Activated B cell treated with CpG ODN at 0.5 μM for 24 hours (primary cell): ENCODE results near the gene MAGEB1. TPM values are rescaled to one million over a fixed set of nuclear protein-coding genes. Genes with fewer than 3 reads are reported as not detected.

Experiments used
- ATAC-seq: fragments of 200-7000 bp; cut with Tn5 transposase; one replicate; pipeline ENCODE4 v1.10.0; 2021; ENCODE audit warnings: low read depth, mild to moderate bottlenecking, moderate library complexity
- CTCF ChIA-PET: fragments of 350-600 bp; sonication (Branson Sonifier 250); formaldehyde crosslinking; loops from one replicate; lab custom pipeline; 2021; ENCODE audit warnings: antibody characterized with exemption; lab: Charles Lee
- POLR2A ChIA-PET: fragments of 350-600 bp; sonication (Branson Sonifier 250); formaldehyde crosslinking; loops from one replicate; lab custom pipeline; 2021; ENCODE audit warnings: antibody characterized with exemption; lab: Charles Lee
- DNase-seq: peaks from one replicate; pipeline ENCODE4 v3.0.0; 2022
- H3K27ac Mint-ChIP-seq: one replicate; pipeline ENCODE4 v1.8.0; 2020; ENCODE audit warnings: mixed read lengths
- H3K27me3 Mint-ChIP-seq: one replicate; pipeline ENCODE4 v1.8.0; 2021; ENCODE audit warnings: mixed read lengths
- H3K36me3 Mint-ChIP-seq: one replicate; pipeline ENCODE4 v1.8.0; 2021; ENCODE audit warnings: low read depth, mixed read lengths
- H3K4me1 Mint-ChIP-seq: one replicate; pipeline ENCODE4 v1.8.0; 2021; ENCODE audit warnings: mixed read lengths
- H3K4me3 Mint-ChIP-seq: one replicate; pipeline ENCODE4 v1.8.0; 2020; ENCODE audit warnings: mild to moderate bottlenecking, mixed read lengths
- H3K9me3 Mint-ChIP-seq: one replicate; pipeline ENCODE4 v1.8.0; 2020; ENCODE audit warnings: mixed read lengths
- intact Hi-C: fragments of 100-400 bp; cut with micrococcal nuclease; formaldehyde crosslinking; loops from one replicate; pipeline ENCODE4 v1.15.1; 2024
- total RNA-seq: library from RNA; stranded (reverse); gene quantifications from 2 replicates; pipeline ENCODE4 v1.2.3, GENCODE V29; 2022
- TF ChIP-seq, protein P1 (sequence below): fragments of 200-600 bp; IDR thresholded peaks from one replicate; pipeline ENCODE4 v1.8.0; 2022; ENCODE audit warnings: antibody characterized with exemption, mild to moderate bottlenecking

Gene MAGEB1
- total RNA-seq, 1 donor from 2014 or later = not detected

DNA sequence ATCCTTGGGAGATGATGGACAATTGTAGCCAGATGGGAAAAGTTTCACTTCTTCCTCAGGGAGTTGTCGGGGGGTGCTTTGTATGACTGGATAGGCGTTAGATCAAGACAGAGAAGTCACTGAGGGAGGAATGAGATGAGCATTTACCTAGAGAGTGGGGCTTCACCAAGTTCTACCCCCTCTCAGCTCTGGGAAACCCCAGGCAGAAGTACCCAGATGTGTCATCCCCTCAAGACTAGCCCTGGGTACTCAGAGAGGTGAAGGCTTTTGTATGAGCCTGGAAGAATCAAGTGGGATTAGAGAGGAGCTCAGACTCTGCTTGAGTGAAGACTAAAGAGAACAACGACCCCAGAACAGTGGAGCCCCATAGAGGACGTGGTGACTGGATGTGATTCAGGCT, 1.9 kb downstream of the MAGEB1 start:
- Mint-ChIP-seq H3K9me3 (no peaks in the 10 kb centered on the region), H3K27ac (no peak overlapping the region), H3K36me3 (no peaks in the 10 kb centered on the region), H3K4me1 (no peaks in the 10 kb centered on the region), H3K4me3 (no peak overlapping the region), H3K27me3 (no peaks in the 10 kb centered on the region)
- TF ChIP-seq, protein P1, sequence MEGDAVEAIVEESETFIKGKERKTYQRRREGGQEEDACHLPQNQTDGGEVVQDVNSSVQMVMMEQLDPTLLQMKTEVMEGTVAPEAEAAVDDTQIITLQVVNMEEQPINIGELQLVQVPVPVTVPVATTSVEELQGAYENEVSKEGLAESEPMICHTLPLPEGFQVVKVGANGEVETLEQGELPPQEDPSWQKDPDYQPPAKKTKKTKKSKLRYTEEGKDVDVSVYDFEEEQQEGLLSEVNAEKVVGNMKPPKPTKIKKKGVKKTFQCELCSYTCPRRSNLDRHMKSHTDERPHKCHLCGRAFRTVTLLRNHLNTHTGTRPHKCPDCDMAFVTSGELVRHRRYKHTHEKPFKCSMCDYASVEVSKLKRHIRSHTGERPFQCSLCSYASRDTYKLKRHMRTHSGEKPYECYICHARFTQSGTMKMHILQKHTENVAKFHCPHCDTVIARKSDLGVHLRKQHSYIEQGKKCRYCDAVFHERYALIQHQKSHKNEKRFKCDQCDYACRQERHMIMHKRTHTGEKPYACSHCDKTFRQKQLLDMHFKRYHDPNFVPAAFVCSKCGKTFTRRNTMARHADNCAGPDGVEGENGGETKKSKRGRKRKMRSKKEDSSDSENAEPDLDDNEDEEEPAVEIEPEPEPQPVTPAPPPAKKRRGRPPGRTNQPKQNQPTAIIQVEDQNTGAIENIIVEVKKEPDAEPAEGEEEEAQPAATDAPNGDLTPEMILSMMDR = no peak
- intact Hi-C loops = no loop called here
- POLR2A ChIA-PET = no interaction called here
- CTCF ChIA-PET = no interaction called here
- DNase-seq (no peak), ATAC-seq (no peak)

DNA sequence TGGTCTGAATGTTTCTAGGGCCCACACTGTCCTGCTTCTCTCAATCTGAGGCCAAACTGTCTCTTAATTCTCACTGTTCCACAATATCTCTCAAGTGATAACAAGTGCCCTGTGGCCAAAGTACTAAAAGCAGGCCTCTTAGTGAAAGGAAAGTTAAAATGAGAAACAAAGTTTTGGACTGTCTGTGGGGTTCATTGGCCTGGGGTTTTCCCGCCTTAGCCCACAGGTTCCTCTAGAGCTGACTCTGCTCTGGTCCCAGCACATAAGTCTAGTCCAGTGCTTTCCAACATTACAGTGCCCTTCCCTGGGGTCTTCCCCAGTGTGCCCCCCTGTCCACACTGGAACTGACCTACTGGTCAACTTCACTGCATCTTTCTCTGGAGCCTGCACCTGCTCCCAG, 6.3 kb downstream of the MAGEB1 start:
- ChIA-PET POLR2A (no interaction called here), CTCF (no interaction called here)
- H3K4me3 Mint-ChIP-seq = no peak overlapping the region
- H3K27ac Mint-ChIP-seq = no peak overlapping the region
- no peaks in the 10 kb centered on the region for H3K27me3 Mint-ChIP-seq
- ATAC-seq = no peak
- no peaks in the 10 kb centered on the region for H3K9me3 Mint-ChIP-seq
- no peaks in the 10 kb centered on the region for H3K4me1 Mint-ChIP-seq
- intact Hi-C loops = no loop called here
- no peak for DNase-seq
- TF ChIP-seq, protein P1 = no peak
- no peaks in the 10 kb centered on the region for H3K36me3 Mint-ChIP-seq

DNA sequence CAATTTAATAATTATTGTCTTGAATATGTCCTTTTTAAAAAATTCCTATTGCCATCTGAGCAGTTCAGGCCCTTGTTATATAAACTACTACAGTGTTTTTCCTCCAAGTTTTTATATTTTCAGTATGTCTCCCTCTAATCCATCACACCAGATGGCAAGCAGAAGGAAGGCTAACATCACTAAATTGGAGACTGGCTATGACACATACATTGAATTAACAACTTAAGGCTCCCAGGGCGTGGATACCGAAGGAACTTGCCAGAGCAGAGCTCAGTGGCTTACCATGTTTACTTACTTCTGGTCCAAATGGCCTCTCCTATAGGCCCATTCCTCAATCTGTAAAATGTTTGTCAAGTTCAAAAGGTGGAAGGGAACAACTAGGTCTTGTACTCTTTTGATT, 13.0 kb downstream of the MAGEB1 start:
- Mint-ChIP-seq H3K4me3 (no peak overlapping the region), H3K27ac (no peak overlapping the region), H3K9me3 (no peaks in the 10 kb centered on the region), H3K36me3 (no peaks in the 10 kb centered on the region), H3K4me1 (no peaks in the 10 kb centered on the region), H3K27me3 (no peaks in the 10 kb centered on the region)
- TF ChIP-seq, protein P1 = no peak
- POLR2A ChIA-PET = no interaction called here
- CTCF ChIA-PET = no interaction called here
- ATAC-seq (no peak), DNase-seq (no peak)
- intact Hi-C loops = no loop called here

DNA sequence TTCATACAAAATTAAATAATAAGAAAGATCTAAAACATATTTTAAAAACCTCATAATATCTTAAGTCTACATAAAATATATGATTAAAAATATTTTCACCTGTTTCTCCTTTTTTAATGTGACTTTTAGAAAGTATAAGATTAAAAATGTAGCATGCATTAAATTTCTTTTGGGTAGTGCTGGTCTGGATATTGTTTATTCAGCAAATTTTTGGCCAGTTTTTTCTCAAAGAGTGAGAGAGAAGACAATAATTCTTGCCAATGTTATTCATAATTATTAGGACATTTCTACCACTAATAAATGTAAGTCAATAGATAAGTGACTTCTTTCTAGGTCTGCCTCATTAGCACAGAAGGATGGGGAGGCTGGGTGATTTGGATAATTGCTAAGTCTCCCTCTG, 14.1 kb downstream of the MAGEB1 start:
- no peak for DNase-seq
- TF ChIP-seq, protein P1 = no peak
- no peaks in the 10 kb centered on the region for H3K36me3 Mint-ChIP-seq
- H3K27me3 Mint-ChIP-seq = no peaks in the 10 kb centered on the region
- ChIA-PET POLR2A (no interaction called here), CTCF (no interaction called here)
- H3K9me3 Mint-ChIP-seq = no peaks in the 10 kb centered on the region
- intact Hi-C loops = no loop called here
- H3K4me3 Mint-ChIP-seq = no peak overlapping the region
- ATAC-seq = no peak
- no peaks in the 10 kb centered on the region for H3K4me1 Mint-ChIP-seq
- no peak overlapping the region for H3K27ac Mint-ChIP-seq

DNA sequence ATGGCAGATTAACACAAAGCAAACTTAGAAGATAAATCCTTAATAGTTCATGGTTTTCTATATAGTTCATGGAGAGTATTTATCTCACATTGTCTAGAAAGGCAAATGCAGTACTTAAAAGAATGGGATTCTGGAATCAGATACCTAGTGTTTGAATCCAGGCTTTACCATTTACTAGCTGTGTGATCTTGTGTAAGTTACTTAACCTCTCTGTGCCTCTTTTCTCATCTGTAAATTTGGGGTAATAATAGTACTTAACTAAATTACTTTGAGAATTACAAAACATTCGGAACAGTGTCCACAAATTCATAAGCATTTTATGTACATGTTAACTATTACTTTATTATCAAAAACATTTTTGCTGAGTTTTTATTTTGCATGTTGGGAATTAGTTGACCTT, 15.8 kb downstream of the MAGEB1 start:
- CTCF ChIA-PET = no interaction called here
- H3K4me1 Mint-ChIP-seq = no peaks in the 10 kb centered on the region
- H3K36me3 Mint-ChIP-seq = no peaks in the 10 kb centered on the region
- TF ChIP-seq, protein P1 = no peak
- POLR2A ChIA-PET = no interaction called here
- no peaks in the 10 kb centered on the region for H3K27me3 Mint-ChIP-seq
- no peak overlapping the region for H3K27ac Mint-ChIP-seq
- ATAC-seq (no peak), DNase-seq (no peak)
- H3K4me3 Mint-ChIP-seq = no peak overlapping the region
- H3K9me3 Mint-ChIP-seq = no peaks in the 10 kb centered on the region
- intact Hi-C loops = no loop called here
